Neuronal stem cell (in vitro differentiated cells): ENCODE results near the gene ARHGAP18.

Experiments
- DNase-seq: peaks from one replicate; pipeline ENCODE4 v3.0.0-alpha.2; 2013; ENCODE audit warnings: low spot score
- H2AFZ ChIP-seq: one replicate; pipeline ENCODE4 v1.6.1; 2013; ENCODE audit warnings: mild to moderate bottlenecking, low read length, inconsistent platforms
- H2AK5ac ChIP-seq: 2 replicates; pipeline ENCODE4 v1.6.1; 2013; ENCODE audit warnings: low read depth, mild to moderate bottlenecking, inconsistent platforms, low read length, moderate library complexity, mixed read lengths
- H2BK120ac ChIP-seq: 2 replicates; pipeline ENCODE4 v1.6.1; 2013; ENCODE audit warnings: low read depth, mild to moderate bottlenecking, inconsistent platforms, low read length, moderate library complexity, mixed read lengths
- H2BK12ac ChIP-seq: one replicate; pipeline ENCODE4 v1.6.1; 2013; ENCODE audit warnings: low read length, inconsistent platforms
- H2BK15ac ChIP-seq: 2 replicates; pipeline ENCODE4 v1.6.1; 2013; ENCODE audit warnings: mild to moderate bottlenecking, low read length, inconsistent platforms, mixed read lengths
- H2BK5ac ChIP-seq: one replicate; pipeline ENCODE4 v1.6.1; 2013; ENCODE audit warnings: inconsistent platforms, mild to moderate bottlenecking, low read length, moderate library complexity
- H3K14ac ChIP-seq: one replicate; pipeline ENCODE4 v1.6.1; 2013; ENCODE audit warnings: low read length, inconsistent platforms
- H3K18ac ChIP-seq: 2 replicates; pipeline ENCODE4 v1.6.1; 2013; ENCODE audit warnings: low read length, inconsistent platforms
- H3K23ac ChIP-seq: 2 replicates; pipeline ENCODE4 v1.6.1; 2013; ENCODE audit warnings: low read depth, mild to moderate bottlenecking, mixed read lengths, low read length, inconsistent platforms; ENCODE audit not compliant: poor library complexity
- H3K27ac ChIP-seq: replicated peaks from 3 replicates; pipeline ENCODE4 v1.5.1; 2013; ENCODE audit warnings: low read length, inconsistent platforms
- H3K27me3 ChIP-seq, 3 experiments: 2 replicates each; pipeline ENCODE4 v1.6.1; 2013; ENCODE audit warnings: low read length in 3 of 3, mild to moderate bottlenecking in 2 of 3, inconsistent platforms in 1 of 3, low read depth in 1 of 3, mixed read lengths in 1 of 3, moderate library complexity in 1 of 3; ENCODE audit not compliant: control insufficient read depth in 3 of 3, insufficient read depth in 3 of 3
- H3K36me3 ChIP-seq, 2 donors: replicated peaks in 1 of 2; 2 replicates each; pipeline ENCODE4 v1.6.1; 2013; ENCODE audit warnings: low read length in 2 of 2; ENCODE audit not compliant: control insufficient read depth in 2 of 2, insufficient read depth in 2 of 2
- H3K4ac ChIP-seq: 2 replicates; pipeline ENCODE4 v1.6.1; 2013; ENCODE audit warnings: inconsistent platforms, mild to moderate bottlenecking, low read length, moderate library complexity
- H3K4me1 ChIP-seq, 2 donors: 1 replicate in 1 of 2; 2 replicates in 1 of 2; pipeline ENCODE4 v1.6.1; 2013; ENCODE audit warnings: low read length in 2 of 2, low read depth in 1 of 2; ENCODE audit not compliant: control insufficient read depth in 2 of 2, insufficient read depth in 1 of 2
- H3K4me2 ChIP-seq: one replicate; pipeline ENCODE4 v1.6.1; 2013; ENCODE audit warnings: mild to moderate bottlenecking, low read length, inconsistent platforms; ENCODE audit not compliant: insufficient read depth, poor library complexity, severe bottlenecking
- H3K4me3 ChIP-seq, 2 donors: 2 replicates each; pipeline ENCODE4 v1.5.1; 2013; ENCODE audit warnings: low read length in 2 of 2, mild to moderate bottlenecking in 2 of 2, inconsistent platforms in 1 of 2, moderate library complexity in 1 of 2
- H3K79me1 ChIP-seq: one replicate; pipeline ENCODE4 v1.6.1; 2013; ENCODE audit warnings: low read depth, mild to moderate bottlenecking, inconsistent platforms, low read length, moderate library complexity
- H3K9ac ChIP-seq: one replicate; pipeline ENCODE4 v1.6.1; 2013; ENCODE audit warnings: mild to moderate bottlenecking, low read depth, low read length, inconsistent platforms; ENCODE audit not compliant: poor library complexity
- H3K9me3 ChIP-seq, 2 donors: replicated peaks in 1 of 2; 2 replicates each; pipeline versions ENCODE3 to v1.6.1; 2013; ENCODE audit warnings: low read length in 2 of 2, mild to moderate bottlenecking in 2 of 2, inconsistent platforms in 1 of 2, low read depth in 1 of 2, mixed read lengths in 1 of 2, moderate library complexity in 1 of 2; ENCODE audit not compliant: control insufficient read depth in 2 of 2, insufficient read depth in 1 of 2
- H4K8ac ChIP-seq: one replicate; pipeline ENCODE4 v1.6.1; 2013; ENCODE audit warnings: low read depth, mild to moderate bottlenecking, inconsistent platforms, low read length, moderate library complexity
- H4K91ac ChIP-seq: one replicate; pipeline ENCODE4 v1.6.1; 2013; ENCODE audit warnings: low read length, low read depth, mild to moderate bottlenecking, inconsistent platforms; ENCODE audit not compliant: poor library complexity
- WGBS, 2 donors: extraction: QIAGEN DNeasy Blood & Tissue Kit; methylation state at CpG; one replicate each; pipeline ENCODE4 v1.1.7; 2013; ENCODE audit warnings: missing lambda C conversion rate in 2 of 2, mixed read lengths in 1 of 2; ENCODE audit not compliant: insufficient read length in 2 of 2, insufficient replicate concordance in 1 of 2; ENCODE audit errors: extremely low coverage in 2 of 2; 5-methylcytosine and 5-hydroxymethylcytosine counted together

The ARHGAP18 gene

GRCh38 chr6:129683601-129684322 is 26.2 kb downstream of the ARHGAP18 start:
- Histone ChIP-seq H3K4ac (no peak overlapping the region), H3K4me3 (no peak overlapping the region), H3K18ac (no peak overlapping the region), H2AFZ (peak overlapping the region; percentile 35), H3K79me1 (no peaks in the 10 kb centered on the region), H3K4me2 (no peak overlapping the region), H2BK5ac (no peak overlapping the region), H4K8ac (no peak overlapping the region), H3K4me1 (peaks cover 0 to 7% of the 10 kb centered on the region in 2 donors), H3K23ac (no peak overlapping the region), H4K91ac (no peak overlapping the region), H3K14ac (no peak overlapping the region), H2AK5ac (no peak overlapping the region), H3K27me3 (no peaks in the 10 kb centered on the region), H2BK120ac (no peak overlapping the region), H2BK12ac (no peak overlapping the region), H2BK15ac (no peak overlapping the region), H3K9ac (no peak overlapping the region), H3K27ac (no peak overlapping the region), H3K9me3 (no peaks in the 10 kb centered on the region), H3K36me3 (no peaks in the 10 kb centered on the region)
- 100% methylated on average over 1 of the region's 9 CpGs; no CpG with 5 or more reads in 1 of the 2 donors for WGBS, 2 donors
- no peak for DNase-seq

GRCh38 chr6:129681913-129682205 is 28.1 kb downstream of the ARHGAP18 start:
- Histone ChIP-seq H4K91ac (no peak overlapping the region), H2BK5ac (no peak overlapping the region)
- WGBS, 2 donors: no CpG with 5 or more reads among the region's 2 CpGs

GRCh38 chr6:129680633-129681032 is 29.3 kb downstream of the ARHGAP18 start:
- Histone ChIP-seq H2BK5ac (no peak overlapping the region), H3K9me3 (no peaks in the 10 kb centered on the region), H3K36me3 (no peaks in the 10 kb centered on the region), H3K9ac (no peak overlapping the region), H3K27ac (no peak overlapping the region), H4K8ac (no peak overlapping the region), H3K14ac (no peak overlapping the region), H2BK120ac (no peak overlapping the region), H3K4ac (no peak overlapping the region), H3K4me1 (peaks cover 0 to 7% of the 10 kb centered on the region in 2 donors), H3K27me3 (no peaks in the 10 kb centered on the region), H2AK5ac (no peak overlapping the region), H3K4me3 (no peak overlapping the region), H3K79me1 (no peaks in the 10 kb centered on the region), H2BK15ac (no peak overlapping the region), H3K4me2 (no peak overlapping the region), H2BK12ac (no peak overlapping the region), H4K91ac (no peak overlapping the region), H3K18ac (no peak overlapping the region), H2AFZ (peak overlapping the region; percentile 38), H3K23ac (no peak overlapping the region)
- no peak for DNase-seq
- no CpG with 5 or more reads among the region's 4 CpGs for WGBS, 2 donors

More at GRCh38 chr6:129681913-129682205, 28.1 kb downstream of the ARHGAP18 start:
- no peak for DNase-seq
- no peak overlapping the region for H3K4me3 ChIP-seq
- H3K27me3 ChIP-seq: no peaks in the 10 kb centered on the region
- no peak overlapping the region for H2BK120ac ChIP-seq
- no peak overlapping the region for H3K27ac ChIP-seq
- H4K8ac ChIP-seq: no peak overlapping the region
- no peak overlapping the region for H3K23ac ChIP-seq
- H3K79me1 ChIP-seq: no peaks in the 10 kb centered on the region
- no peaks in the 10 kb centered on the region for H3K9me3 ChIP-seq
- H3K9ac ChIP-seq: no peak overlapping the region
- no peak overlapping the region for H2BK12ac ChIP-seq
- no peak overlapping the region for H3K4ac ChIP-seq
- H3K4me2 ChIP-seq: no peak overlapping the region
- H2AK5ac ChIP-seq: no peak overlapping the region
- H2BK15ac ChIP-seq: no peak overlapping the region
- peaks cover 0 to 7% of the 10 kb centered on the region in 2 donors for H3K4me1 ChIP-seq
- no peaks in the 10 kb centered on the region for H3K36me3 ChIP-seq
- no peak overlapping the region for H3K14ac ChIP-seq
- no peak overlapping the region for H2AFZ ChIP-seq
- no peak overlapping the region for H3K18ac ChIP-seq

- Histone ChIP-seq H3K4me1 (peaks cover 0 to 7% of the 10 kb centered on the region in 2 donors), H2BK5ac (no peak overlapping the region), H3K79me1 (no peaks in the 10 kb centered on the region), H2BK12ac (no peak overlapping the region), H3K27me3 (no peaks in the 10 kb centered on the region), H4K8ac (no peak overlapping the region), H3K4me2 (no peak overlapping the region), H3K9me3 (no peaks in the 10 kb centered on the region), H4K91ac (no peak overlapping the region), H3K23ac (no peak overlapping the region), H2AFZ (peak overlapping the region; percentile 48), H3K4me3 (no peak overlapping the region), H3K18ac (no peak overlapping the region), H3K4ac (no peak overlapping the region), H2BK120ac (no peak overlapping the region), H2BK15ac (no peak overlapping the region), H3K36me3 (no peaks in the 10 kb centered on the region), H3K14ac (no peak overlapping the region), H2AK5ac (no peak overlapping the region), H3K27ac (no peak overlapping the region), H3K9ac (no peak overlapping the region)
- DNase-seq: no peak
- WGBS, 2 donors: no CpG with 5 or more reads among the region's 3 CpGs
These were observed 30.2 kb downstream of the ARHGAP18 start for GRCh38 chr6:129679758-129680157.
